A172 (cell line): ENCODE measurements around the gene IQSEC3. TPM values are rescaled to one million over a fixed set of nuclear protein-coding genes. Genes with fewer than 3 reads are reported as not detected.
"Not testable (repeated sequence)": the region's sequence is repeated elsewhere in the genome, so short reads cannot be mapped to it uniquely, and the experiment has no call there.

ENCODE experiments used
- DNase-seq: peaks from one replicate; pipeline ENCODE4 v3.0.0-alpha.2; 2015; ENCODE audit warnings: low spot score
- total RNA-seq: library from RNA; depleted of rRNA; stranded (reverse); fragments of >200 nt; shearing (Covaris generic); gene quantifications from 2 replicates; pipeline ENCODE4 v1.2.3, GENCODE V29; 2014

The IQSEC3 gene
- total RNA-seq, 1 experiment from 2014 or later = not detected

GRCh38 chr12:52902-53734, 13.4 kb upstream of the IQSEC3 start:
- not testable (repeated sequence) for DNase-seq

GRCh38 chr12:53735-54730, 12.5 kb upstream of the IQSEC3 start:
- no peak for DNase-seq

GRCh38 chr12:54750-55535, 11.6 kb upstream of the IQSEC3 start:
- no peak for DNase-seq

GRCh38 chr12:56683-57346, 9.8 kb upstream of the IQSEC3 start:
- DNase-seq = no peak

GRCh38 chr12:57539-57938, 9.0 kb upstream of the IQSEC3 start:
- no peak for DNase-seq

GRCh38 chr12:58832-59231, 7.7 kb upstream of the IQSEC3 start:
- DNase-seq = no peak

- not testable (repeated sequence) for DNase-seq
Measured at GRCh38 chr12:61845-62244, 4.7 kb upstream of the IQSEC3 start.

GRCh38 chr12:65491-66063, 990 bp upstream of the IQSEC3 start:
- DNase-seq = not testable (repeated sequence)

- DNase-seq = not testable (repeated sequence)
Measured at GRCh38 chr12:66782-67504, 376 bp downstream of the IQSEC3 start.

GRCh38 chr12:69677-70076, 3.1 kb downstream of the IQSEC3 start:
- DNase-seq = not testable (repeated sequence)

GRCh38 chr12:70541-70940, 4.0 kb downstream of the IQSEC3 start:
- DNase-seq = not testable (repeated sequence)

GRCh38 chr12:72018-72417, 5.5 kb downstream of the IQSEC3 start:
- not testable (repeated sequence) for DNase-seq

GRCh38 chr12:74420-75190, 8.0 kb downstream of the IQSEC3 start:
- DNase-seq = not testable (repeated sequence)

GRCh38 chr12:75541-75940, 9.0 kb downstream of the IQSEC3 start:
- not testable (repeated sequence) for DNase-seq

- DNase-seq = not testable (repeated sequence)
Measured at GRCh38 chr12:76102-76501, 9.5 kb downstream of the IQSEC3 start.

- not testable (repeated sequence) for DNase-seq
Measured at GRCh38 chr12:76551-76950, 10.0 kb downstream of the IQSEC3 start.

GRCh38 chr12:77101-77719, 10.6 kb downstream of the IQSEC3 start:
- not testable (repeated sequence) for DNase-seq

GRCh38 chr12:77769-78383, 11.3 kb downstream of the IQSEC3 start:
- not testable (repeated sequence) for DNase-seq
